MM.1S (cell line): ENCODE results near the gene NFATC4.

Experiments used
- CTCF ChIP-seq: fragments of 300-600 bp; sonication (generic); IDR thresholded peaks from 2 replicates; pipeline ENCODE4 v1.5.1; 2016; ENCODE audit warnings: antibody characterized with exemption, low read length, mixed read lengths
- EZH2 ChIP-seq: fragments of 300-600 bp; sonication (generic); optimal IDR thresholded peaks from 2 replicates; pipeline ENCODE3; 2017; ENCODE audit warnings: low read depth, mild to moderate bottlenecking, antibody characterized with exemption, low read length, mixed read lengths
- EZH2phosphoT487 ChIP-seq: fragments of 300-600 bp; sonication (generic); IDR thresholded peaks from 2 replicates; pipeline ENCODE4 v1.6.1; 2018; ENCODE audit warnings: antibody characterized with exemption, low read length

- no peak for TF ChIP-seq EZH2
- TF ChIP-seq CTCF = no peak
- no peak for TF ChIP-seq EZH2phosphoT487
Measured at GRCh38 chr14:24378327-24378726, 10.3 kb downstream of the NFATC4 start.
